SK-N-MC (cell line): ENCODE measurements around the gene FBXL22.

Experiments used
- DNase-seq: peaks from one replicate; pipeline ENCODE4 v3.0.0-alpha.2; 2011; ENCODE audit warnings: low read depth, low spot score
- H3K27ac ChIP-seq: fragments of 200-600 bp; sonication (generic); 2 replicates; pipeline ENCODE4 v1.5.1; 2016; ENCODE audit warnings: mixed run types
- H3K36me3 ChIP-seq: fragments of 200-600 bp; sonication (generic); 2 replicates; pipeline ENCODE4 v1.6.1; 2017; ENCODE audit warnings: antibody characterized with exemption, low read length, mixed read lengths; ENCODE audit not compliant: insufficient read depth
- H3K4me3 ChIP-seq: fragments of 200-600 bp; sonication (generic); 2 replicates; pipeline ENCODE4 v1.5.1; 2016
- H3K9ac ChIP-seq: fragments of 200-600 bp; sonication (generic); 2 replicates; pipeline ENCODE4 v1.8.0; 2017; ENCODE audit warnings: mixed run types, mixed read lengths; ENCODE audit not compliant: insufficient read length
- H3K9me3 ChIP-seq: fragments of 200-600 bp; sonication (generic); 2 replicates; pipeline ENCODE4 v1.6.1; 2017; ENCODE audit warnings: low read depth, mild to moderate bottlenecking, antibody characterized with exemption, low read length, moderate library complexity, mixed read lengths
- EZH2 ChIP-seq: fragments of 200-600 bp; sonication (generic); IDR thresholded peaks from one replicate; pipeline ENCODE4 v1.6.1; 2017; ENCODE audit warnings: antibody characterized with exemption
- FOXP2 ChIP-seq: optimal IDR thresholded peaks from 2 replicates; pipeline ENCODE3; 2011; ENCODE audit warnings: mild to moderate bottlenecking, moderate library complexity; ENCODE audit not compliant: insufficient read depth; ENCODE audit errors: extremely low read length, control extremely low read depth
- POLR2AphosphoS5 ChIP-seq: IDR thresholded peaks from 2 replicates; pipeline ENCODE4 v1.6.1; 2012; ENCODE audit warnings: mild to moderate bottlenecking, low read depth, low read length, borderline replicate concordance

Gene FBXL22

DNA sequence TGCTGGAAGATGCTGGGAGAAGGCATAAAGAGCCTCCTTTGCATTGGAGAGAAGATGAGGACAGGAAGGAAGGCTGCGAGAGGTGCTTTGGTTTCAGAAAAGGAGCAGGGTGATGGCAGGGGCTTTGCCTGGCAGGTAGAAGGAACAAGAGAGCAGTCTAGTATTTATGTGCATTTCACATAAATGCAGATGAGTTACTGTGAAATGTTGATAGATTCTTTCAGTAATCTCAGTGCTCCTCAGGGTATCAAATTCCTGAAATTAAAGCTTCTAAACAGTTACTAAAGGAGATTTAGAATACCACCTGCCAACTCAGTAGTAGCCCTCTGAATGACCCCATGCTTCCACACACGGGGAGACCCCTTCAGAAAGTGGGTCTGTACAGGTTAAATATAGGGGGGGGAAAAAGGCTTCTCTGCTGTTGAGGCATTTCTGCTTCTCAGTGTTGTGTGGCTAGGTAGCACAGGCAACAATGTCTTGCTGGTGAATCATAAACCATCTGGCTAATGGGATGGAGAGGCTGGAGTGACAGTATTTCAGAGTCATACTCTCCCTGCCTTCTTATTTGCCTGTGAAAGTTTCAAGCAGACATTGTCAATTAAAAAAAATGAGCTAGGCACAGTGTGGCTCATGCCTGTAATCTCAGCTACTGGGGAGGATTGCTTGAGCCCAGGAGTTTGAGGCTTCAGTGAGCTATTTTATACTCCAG, 14.3 kb upstream of the FBXL22 start:
- no peak overlapping the region for H3K9ac ChIP-seq
- no peak overlapping the region for H3K4me3 ChIP-seq
- TF ChIP-seq FOXP2 (no peak), EZH2 (no peak), POLR2AphosphoS5 (no peak)
- no peak for DNase-seq
- peaks cover 7% of the 10 kb centered on the region; the same call in 1 of the 2 replicates for H3K9me3 ChIP-seq
- H3K27ac ChIP-seq = no peak overlapping the region
- peaks cover 43% of the 10 kb centered on the region for H3K36me3 ChIP-seq

DNA sequence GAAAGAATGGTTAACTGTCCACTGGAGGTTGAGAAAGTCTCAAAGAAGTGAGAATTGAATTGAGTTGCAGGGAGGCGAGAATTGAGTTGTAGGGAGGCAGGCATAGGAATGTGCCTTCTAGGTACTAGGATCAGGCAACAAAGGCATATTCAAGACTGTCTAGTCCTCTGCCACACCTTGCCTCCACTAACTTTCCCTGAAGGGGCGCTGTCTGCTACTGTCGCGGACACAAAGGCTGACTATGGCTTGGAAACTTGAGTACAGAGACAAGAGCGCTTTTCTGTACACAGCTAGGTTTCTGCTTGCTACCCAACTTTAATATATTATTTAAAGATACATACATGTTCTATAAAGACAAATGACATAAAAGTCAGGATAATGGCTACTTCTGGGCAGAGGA, 10.4 kb upstream of the FBXL22 start:
- Histone ChIP-seq H3K4me3 (no peak overlapping the region), H3K27ac (no peak overlapping the region), H3K9me3 (peaks cover 7% of the 10 kb centered on the region; the same call in 1 of the 2 replicates), H3K36me3 (peaks cover 77% of the 10 kb centered on the region), H3K9ac (no peak overlapping the region)
- DNase-seq = no peak
- TF ChIP-seq FOXP2 (no peak), EZH2 (no peak), POLR2AphosphoS5 (no peak)

DNA sequence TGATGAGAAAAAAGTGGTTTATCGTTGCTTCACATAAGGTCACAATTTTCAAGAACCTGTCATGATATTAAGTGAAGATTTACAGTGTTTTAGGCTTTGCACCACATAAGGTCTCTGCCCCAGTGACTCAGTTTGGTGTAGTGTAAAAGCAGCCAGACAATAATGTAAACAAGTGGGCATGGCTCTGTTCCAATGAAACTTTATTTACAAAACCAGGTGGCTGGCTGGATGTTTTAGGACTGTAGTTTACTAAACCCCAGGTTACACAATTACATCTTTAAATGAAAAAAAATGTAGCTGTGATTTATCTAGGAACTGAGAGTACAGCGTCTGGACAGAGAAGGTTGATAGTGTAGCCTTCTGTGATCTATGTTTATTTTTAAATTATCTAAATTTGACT, 9.7 kb upstream of the FBXL22 start:
- no peak overlapping the region for H3K9ac ChIP-seq
- no peak for DNase-seq
- TF ChIP-seq FOXP2 = no peak
- no peak for TF ChIP-seq EZH2
- no peak for TF ChIP-seq POLR2AphosphoS5
- peaks cover 7% of the 10 kb centered on the region; the same call in 1 of the 2 replicates for H3K9me3 ChIP-seq
- H3K27ac ChIP-seq = no peak overlapping the region
- peaks cover 73% of the 10 kb centered on the region for H3K36me3 ChIP-seq
- H3K4me3 ChIP-seq = no peak overlapping the region

DNA sequence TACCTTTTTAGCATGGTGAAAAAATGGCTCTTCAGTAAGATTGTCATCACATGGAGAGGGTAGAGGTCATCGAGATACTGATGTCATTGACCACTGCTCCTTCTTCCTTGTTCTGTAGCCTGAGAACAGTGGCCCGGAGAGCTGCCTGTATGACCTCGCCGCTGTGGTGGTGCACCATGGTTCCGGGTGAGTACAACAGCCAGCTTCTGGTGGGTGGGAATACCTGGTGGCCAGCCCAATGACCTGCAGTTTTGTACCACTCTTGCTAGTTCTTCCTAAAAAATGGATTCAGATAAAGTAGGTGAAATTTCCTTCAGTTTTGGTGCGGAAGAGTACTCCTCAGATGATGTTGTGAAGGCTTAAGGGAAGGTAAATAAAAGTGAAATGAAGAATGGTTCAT, 8.4 kb upstream of the FBXL22 start:
- no peak for DNase-seq
- Histone ChIP-seq H3K9me3 (peaks cover 7% of the 10 kb centered on the region; the same call in 1 of the 2 replicates), H3K4me3 (no peak overlapping the region), H3K36me3 (peaks cover 76% of the 10 kb centered on the region), H3K27ac (no peak overlapping the region), H3K9ac (no peak overlapping the region)
- TF ChIP-seq EZH2 = no peak

DNA sequence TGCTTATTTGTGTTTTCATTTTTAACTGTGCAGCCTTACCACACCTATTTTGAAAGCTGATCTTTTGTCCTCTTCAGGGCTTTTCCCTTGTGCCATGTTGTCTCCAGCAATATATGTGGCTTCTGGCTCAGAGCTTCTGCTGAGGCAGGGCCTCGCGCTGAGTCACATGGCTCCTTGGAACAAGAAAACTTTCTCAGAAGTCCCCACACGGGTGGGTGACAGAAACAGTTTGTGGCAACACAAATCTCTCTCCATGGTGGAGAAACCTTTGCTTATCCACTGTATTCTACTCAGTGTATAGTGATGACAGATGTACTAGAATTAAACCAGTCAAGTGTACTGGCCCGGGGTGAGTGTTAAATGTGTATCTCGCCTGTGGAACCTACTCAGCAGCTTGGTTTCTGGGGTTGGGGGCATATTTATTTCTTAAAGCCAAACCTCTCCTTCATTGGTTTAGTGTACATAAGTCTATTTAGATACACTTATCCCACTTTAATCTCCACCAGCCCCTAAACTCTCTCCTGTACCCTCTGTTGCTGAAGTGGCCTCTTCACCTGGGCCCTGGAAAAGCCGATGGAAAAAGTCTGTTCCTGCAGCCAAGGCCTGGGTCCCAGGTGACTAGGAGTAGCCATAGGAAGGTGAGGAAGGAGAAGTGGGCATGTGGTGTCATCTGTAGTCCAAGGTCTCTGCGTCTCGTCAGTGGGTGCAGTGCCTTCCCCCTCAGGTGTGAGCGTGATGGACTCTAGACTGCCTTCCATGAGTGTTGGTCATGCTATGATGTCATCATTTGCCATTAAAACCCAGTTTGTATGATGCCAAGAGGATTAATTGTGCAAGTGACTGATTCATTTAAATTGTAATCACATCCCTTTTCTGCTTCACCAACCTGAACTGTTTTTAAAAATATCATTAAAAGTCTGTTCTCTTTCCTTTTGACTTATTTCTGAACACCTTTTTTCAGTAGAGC, 3.2 kb upstream of the FBXL22 start:
- Histone ChIP-seq H3K4me3 (no peak overlapping the region), H3K9me3 (no peaks in the 10 kb centered on the region), H3K9ac (no peak overlapping the region), H3K27ac (no peak overlapping the region), H3K36me3 (peaks cover 47% of the 10 kb centered on the region)
- no peak for DNase-seq
- TF ChIP-seq FOXP2 (no peak), EZH2 (no peak), POLR2AphosphoS5 (no peak)

DNA sequence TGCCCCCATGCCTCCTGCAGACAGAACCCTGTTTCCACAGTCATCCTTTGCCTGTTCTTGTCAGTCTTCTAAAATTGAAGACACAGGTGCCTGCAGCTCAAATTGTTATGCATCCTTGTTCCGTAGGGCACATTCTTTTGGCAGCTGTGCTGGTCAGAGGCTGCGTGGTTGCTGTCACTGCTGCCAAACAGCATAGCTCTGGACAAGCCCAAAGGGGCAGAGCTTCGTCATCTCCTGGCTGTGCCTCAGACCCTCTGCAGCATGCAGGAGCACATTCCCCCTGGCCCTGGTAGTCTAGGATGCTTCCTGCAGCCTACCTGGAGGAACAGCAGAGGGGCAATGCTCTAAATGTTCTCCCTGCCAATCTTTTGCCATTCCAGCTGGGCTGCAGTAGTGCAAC, 2.1 kb upstream of the FBXL22 start:
- H3K36me3 ChIP-seq = peaks cover 38% of the 10 kb centered on the region
- no peak overlapping the region for H3K27ac ChIP-seq
- no peak overlapping the region for H3K4me3 ChIP-seq
- TF ChIP-seq POLR2AphosphoS5 = no peak
- TF ChIP-seq FOXP2 = no peak
- TF ChIP-seq EZH2 = no peak
- no peaks in the 10 kb centered on the region for H3K9me3 ChIP-seq
- no peak for DNase-seq
- H3K9ac ChIP-seq = no peak overlapping the region

DNA sequence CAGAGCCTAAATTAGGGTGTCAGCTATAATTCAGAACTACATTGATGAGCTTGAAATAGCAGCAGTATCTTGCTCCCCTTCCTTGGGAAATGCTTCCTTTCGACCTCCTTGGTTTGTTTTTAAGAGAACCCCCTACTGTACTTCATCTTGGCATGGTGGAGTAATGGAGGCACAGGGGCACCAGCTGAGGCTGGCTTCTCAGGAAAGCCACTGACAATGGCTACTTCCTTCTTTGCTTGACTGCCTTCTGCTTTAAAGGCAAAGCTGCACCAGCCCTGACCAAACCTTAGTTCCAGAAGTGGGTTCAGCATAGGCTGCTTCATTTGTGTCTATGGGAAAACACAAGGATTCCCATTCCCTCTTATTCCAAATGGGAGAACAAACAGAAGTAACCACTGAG, 1.5 kb upstream of the FBXL22 start:
- no peak for DNase-seq
- H3K9me3 ChIP-seq = no peaks in the 10 kb centered on the region
- H3K27ac ChIP-seq = no peak overlapping the region
- H3K36me3 ChIP-seq = peaks cover 32% of the 10 kb centered on the region
- H3K4me3 ChIP-seq = no peak overlapping the region
- no peak overlapping the region for H3K9ac ChIP-seq
- no peak for TF ChIP-seq FOXP2
- no peak for TF ChIP-seq EZH2
- TF ChIP-seq POLR2AphosphoS5 = no peak

DNA sequence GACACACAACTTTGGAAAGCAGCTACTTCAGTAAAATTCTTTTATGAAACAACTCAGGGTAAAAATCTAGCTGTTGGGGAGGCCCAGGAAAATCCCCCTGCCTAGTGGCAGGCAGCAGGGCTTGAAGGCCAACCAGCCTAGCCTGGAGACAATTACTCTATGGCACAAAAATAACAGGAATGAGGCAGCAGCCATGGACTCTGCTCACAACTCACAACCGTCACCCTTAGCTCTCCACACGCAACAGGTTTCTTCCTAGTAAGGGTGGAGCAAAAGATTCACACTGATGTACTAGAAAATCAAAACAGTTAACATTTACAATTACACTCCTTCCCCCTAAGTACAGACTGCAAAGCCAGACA, 530 bp upstream of the FBXL22 start:
- Histone ChIP-seq H3K27ac (no peak overlapping the region), H3K9me3 (no peaks in the 10 kb centered on the region), H3K9ac (no peak overlapping the region), H3K36me3 (peaks cover 22% of the 10 kb centered on the region), H3K4me3 (no peak overlapping the region)
- TF ChIP-seq POLR2AphosphoS5 (no peak), FOXP2 (no peak), EZH2 (no peak)
- DNase-seq = no peak
